HL-60 (cell line): ENCODE results near the gene REEP2.

Source experiments
- DNase-seq, 2 experiments: peaks; one replicate each; pipeline ENCODE4 v3.0.0-alpha.2; 2010 to 2020; ENCODE audit warnings: low read depth in 1 of 2, low spot score in 1 of 2
- H3K27ac ChIP-seq: fragments of 250-450 bp; sonication (Bioruptor Pico); replicated peaks from 2 replicates; pipeline ENCODE4 v1.5.1; 2020; ENCODE audit warnings: mild to moderate bottlenecking, moderate library complexity
- H3K27me3 ChIP-seq: fragments of 250-450 bp; sonication (Bioruptor Pico); 2 replicates; pipeline ENCODE4 v1.5.1; 2021; ENCODE audit warnings: mild to moderate bottlenecking, moderate library complexity; ENCODE audit not compliant: insufficient read depth, poor library complexity, severe bottlenecking
- H3K4me3 ChIP-seq: replicated peaks from 2 replicates; pipeline ENCODE4 v1.5.1; 2011; ENCODE audit warnings: mild to moderate bottlenecking, control low read depth, low read length; ENCODE audit not compliant: insufficient read depth
- CTCF ChIP-seq: IDR thresholded peaks from one replicate; pipeline ENCODE4 v1.5.1; 2011; ENCODE audit warnings: low read length, control low read depth, inconsistent platforms; ENCODE audit not compliant: insufficient read depth
- GABPA ChIP-seq: IDR thresholded peaks from 2 replicates; pipeline ENCODE4 v1.6.1; 2012; ENCODE audit warnings: low read depth
- POLR2AphosphoS5 ChIP-seq: IDR thresholded peaks from 2 replicates; pipeline ENCODE4 v1.6.1; 2012; ENCODE audit warnings: low read depth
- SPI1 ChIP-seq: IDR thresholded peaks from 2 replicates; pipeline ENCODE4 v1.6.1; 2012; ENCODE audit warnings: low read depth, mild to moderate bottlenecking, borderline replicate concordance
- TF ChIP-seq, protein P1 (sequence below): IDR thresholded peaks from 2 replicates; pipeline ENCODE4 v1.6.1; 2012; ENCODE audit warnings: low read depth; ENCODE audit not compliant: insufficient replicate concordance

REEP2 gene

DNA sequence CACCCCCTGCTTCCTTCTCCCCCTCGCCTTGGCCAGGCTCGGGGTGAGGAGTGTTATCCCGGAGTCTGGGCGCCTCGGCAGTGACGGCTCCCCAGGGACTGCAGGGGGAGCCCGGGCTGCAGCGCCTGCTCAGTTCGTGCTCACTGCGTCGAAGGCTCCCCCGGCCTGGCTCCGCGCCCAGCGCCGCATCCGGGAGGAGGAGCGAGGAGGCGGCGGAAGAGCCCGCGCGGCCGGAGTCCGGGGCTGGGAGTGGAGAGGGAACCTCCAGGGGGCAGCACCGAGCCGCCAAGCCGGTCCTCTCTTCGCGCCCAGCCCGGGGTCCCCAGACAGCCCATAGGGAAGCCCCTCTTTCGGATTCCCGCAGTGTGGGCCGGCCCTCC is 25.1 kb downstream of the REEP2 start:
- peak overlapping the region; percentile 94 for H3K27ac ChIP-seq
- TF ChIP-seq POLR2AphosphoS5 (no peak; the same call in 1 of the 2 replicates), GABPA (peak; percentile 33; the same call in 1 of the 2 replicates), CTCF (peak; percentile 26)
- TF ChIP-seq, protein P1, sequence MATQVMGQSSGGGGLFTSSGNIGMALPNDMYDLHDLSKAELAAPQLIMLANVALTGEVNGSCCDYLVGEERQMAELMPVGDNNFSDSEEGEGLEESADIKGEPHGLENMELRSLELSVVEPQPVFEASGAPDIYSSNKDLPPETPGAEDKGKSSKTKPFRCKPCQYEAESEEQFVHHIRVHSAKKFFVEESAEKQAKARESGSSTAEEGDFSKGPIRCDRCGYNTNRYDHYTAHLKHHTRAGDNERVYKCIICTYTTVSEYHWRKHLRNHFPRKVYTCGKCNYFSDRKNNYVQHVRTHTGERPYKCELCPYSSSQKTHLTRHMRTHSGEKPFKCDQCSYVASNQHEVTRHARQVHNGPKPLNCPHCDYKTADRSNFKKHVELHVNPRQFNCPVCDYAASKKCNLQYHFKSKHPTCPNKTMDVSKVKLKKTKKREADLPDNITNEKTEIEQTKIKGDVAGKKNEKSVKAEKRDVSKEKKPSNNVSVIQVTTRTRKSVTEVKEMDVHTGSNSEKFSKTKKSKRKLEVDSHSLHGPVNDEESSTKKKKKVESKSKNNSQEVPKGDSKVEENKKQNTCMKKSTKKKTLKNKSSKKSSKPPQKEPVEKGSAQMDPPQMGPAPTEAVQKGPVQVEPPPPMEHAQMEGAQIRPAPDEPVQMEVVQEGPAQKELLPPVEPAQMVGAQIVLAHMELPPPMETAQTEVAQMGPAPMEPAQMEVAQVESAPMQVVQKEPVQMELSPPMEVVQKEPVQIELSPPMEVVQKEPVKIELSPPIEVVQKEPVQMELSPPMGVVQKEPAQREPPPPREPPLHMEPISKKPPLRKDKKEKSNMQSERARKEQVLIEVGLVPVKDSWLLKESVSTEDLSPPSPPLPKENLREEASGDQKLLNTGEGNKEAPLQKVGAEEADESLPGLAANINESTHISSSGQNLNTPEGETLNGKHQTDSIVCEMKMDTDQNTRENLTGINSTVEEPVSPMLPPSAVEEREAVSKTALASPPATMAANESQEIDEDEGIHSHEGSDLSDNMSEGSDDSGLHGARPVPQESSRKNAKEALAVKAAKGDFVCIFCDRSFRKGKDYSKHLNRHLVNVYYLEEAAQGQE: no peak
- DNase-seq: peak; percentile 78 to 80
- H3K27me3 ChIP-seq: no peaks in the 10 kb centered on the region
- peak overlapping the region; percentile 58 for H3K4me3 ChIP-seq

GRCh38 chr5:138464388-138465260 is 25.8 kb downstream of the REEP2 start:
- TF ChIP-seq POLR2AphosphoS5 (peak; percentile 37; the same call in 1 of the 2 replicates), SPI1 (no peak)

GRCh38 chr5:138465261-138466124 is 26.6 kb downstream of the REEP2 start, which contains the start of gene EGR1:
Gene EGR1 (plus strand): TSS chr5:138465479. CDS start chr5:138465762, 283 bp downstream.
- DNase-seq: peak; percentile 58 to 83
- Histone ChIP-seq H3K4me3 (peak within 1 kb of the TSS; percentile 58), H3K27me3 (no peaks in the 10 kb centered on the region), H3K27ac (peak within 1 kb of the TSS; percentile 94)
- TF ChIP-seq POLR2AphosphoS5 (peak; percentile 43; the same call in 1 of the 2 replicates), CTCF (no peak)

More at GRCh38 chr5:138464388-138465260, 25.8 kb downstream of the REEP2 start:
- H3K4me3 ChIP-seq: peak overlapping the region; percentile 58
- peak overlapping the region; percentile 94 for H3K27ac ChIP-seq
- peak; percentile 77 to 94 for DNase-seq
- no peaks in the 10 kb centered on the region for H3K27me3 ChIP-seq

DNA sequence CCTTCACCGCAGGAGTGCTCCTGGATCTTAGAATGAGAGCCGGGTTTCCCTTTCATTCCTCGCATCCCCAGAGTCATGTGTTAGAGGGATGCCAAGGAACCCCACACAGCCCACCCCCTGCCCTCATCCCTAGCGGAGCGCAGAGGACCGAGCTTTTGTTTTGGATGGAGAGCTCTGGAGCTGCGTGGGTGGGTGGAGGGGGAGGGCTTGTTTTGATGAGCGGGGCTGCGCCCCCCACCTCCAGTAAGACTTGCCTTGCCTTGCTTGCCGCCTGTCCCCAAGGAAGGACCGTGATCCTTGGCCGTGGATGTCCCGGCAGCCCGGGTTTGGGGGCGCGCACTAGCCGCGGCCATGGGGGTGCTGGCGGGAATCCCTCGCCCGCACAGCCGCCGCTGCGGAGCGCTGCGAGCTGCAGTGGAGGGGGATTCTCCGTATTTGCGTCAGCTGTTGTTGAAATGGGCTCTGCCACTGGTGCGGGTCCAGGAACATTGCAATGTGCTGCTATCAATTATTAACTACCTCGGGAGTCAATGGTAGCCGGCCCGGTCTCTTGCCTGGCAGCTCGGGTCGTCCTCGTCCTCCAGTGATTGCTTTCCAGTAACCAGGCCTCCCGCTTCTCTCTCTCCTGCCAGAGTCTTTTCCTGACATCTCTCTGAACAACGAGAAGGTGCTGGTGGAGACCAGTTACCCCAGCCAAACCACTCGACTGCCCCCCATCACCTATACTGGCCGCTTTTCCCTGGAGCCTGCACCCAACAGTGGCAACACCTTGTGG is 27.5 kb downstream of the REEP2 start:
- no peak overlapping the region for H3K27ac ChIP-seq
- H3K4me3 ChIP-seq: peak overlapping the region; percentile 58
- no peaks in the 10 kb centered on the region for H3K27me3 ChIP-seq
- no peak for DNase-seq
- TF ChIP-seq SPI1: no peak
- TF ChIP-seq, protein P1: no peak
- TF ChIP-seq GABPA: no peak
